GM12872 (cell line): ENCODE measurements around the gene MYO15A.

Source experiments
- CTCF ChIP-seq: IDR thresholded peaks from 3 replicates; pipeline ENCODE4 v1.5.1; 2011; ENCODE audit warnings: low read depth, mild to moderate bottlenecking, low read length, moderate library complexity; ENCODE audit not compliant: insufficient read depth

MYO15A gene

DNA sequence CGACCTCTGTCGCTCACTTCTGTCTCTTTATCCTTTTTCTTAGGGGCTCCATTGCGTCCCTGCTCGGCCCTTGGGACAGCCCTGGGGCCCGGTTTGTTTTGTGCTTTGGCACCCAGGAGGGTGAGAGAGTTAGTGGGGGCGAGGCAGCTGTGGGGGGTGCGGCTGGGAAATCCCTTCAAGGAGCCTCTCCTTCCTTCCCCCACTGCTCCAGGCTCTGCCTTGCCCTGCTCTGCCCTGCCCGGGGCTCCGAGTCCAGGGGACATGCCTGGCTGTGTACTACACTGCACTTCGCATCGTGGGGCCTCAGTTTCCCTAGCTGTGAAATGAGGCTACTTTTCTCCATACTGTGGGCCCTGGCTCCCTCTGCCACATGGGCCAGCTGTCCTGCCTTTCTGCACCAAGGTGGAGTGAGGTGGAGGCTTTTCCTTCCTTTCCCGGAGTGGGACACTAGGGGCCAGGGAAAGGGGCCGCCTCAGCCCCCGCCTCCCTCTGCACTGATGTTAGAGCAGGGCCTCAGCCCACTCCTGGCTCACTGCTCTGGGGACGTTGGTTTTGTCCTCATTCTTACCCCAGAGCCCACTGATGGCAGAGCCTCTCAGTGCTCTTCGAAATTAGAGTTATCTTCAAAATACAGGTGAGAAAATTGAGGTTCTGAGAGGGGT lies 117.9 kb downstream of the MYO15A start:
- no peak for TF ChIP-seq CTCF

DNA sequence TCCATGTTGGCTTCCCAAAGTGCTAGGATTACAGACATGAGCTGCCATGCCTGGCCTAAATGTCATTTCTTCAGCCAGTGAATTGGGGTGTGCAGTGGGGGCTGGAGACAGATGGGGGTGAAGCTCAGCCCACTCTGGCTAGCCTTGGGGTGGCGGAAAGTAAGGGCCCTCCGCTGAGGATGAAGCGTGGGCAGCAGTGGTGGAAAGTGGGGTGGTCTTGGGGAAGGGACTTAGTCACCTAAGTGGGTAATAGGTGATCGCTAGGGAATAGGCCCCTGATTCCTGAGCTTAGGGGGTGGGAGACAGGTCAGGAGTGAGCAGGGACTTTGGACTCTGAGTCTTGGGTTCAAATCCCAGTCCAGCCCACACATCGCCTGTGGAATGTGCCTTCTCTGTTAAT lies 119.1 kb downstream of the MYO15A start:
- TF ChIP-seq CTCF = no peak

- no peak for TF ChIP-seq CTCF
Observed at GRCh38 chr17:18228176-18228682, 119.7 kb downstream of the MYO15A start.

GRCh38 chr17:18229254-18229653 lies 120.7 kb downstream of the MYO15A start:
- no peak for TF ChIP-seq CTCF
